Renal cortex interstitium (tissue), 11 donors: ENCODE results near the gene RAD51B. TPM values are rescaled to one million over a fixed set of nuclear protein-coding genes. Genes with fewer than 3 reads are reported as not detected.

Experiments
- DNase-seq, 11 donors: peaks; one replicate each; pipeline ENCODE4 v3.0.0-alpha.2; 2013; ENCODE audit warnings: low read depth in 9 of 11, low spot score in 4 of 11; ENCODE audit errors: extremely low read depth in 1 of 11
- polyA plus RNA-seq, 3 donors: library from polyadenylated mRNA; unstranded; fragments of 120-200 nt; gene quantifications; one replicate each; pipeline ENCODE4 v1.2.1, GENCODE V29; 2013; ENCODE audit not compliant: insufficient read length in 3 of 3

The RAD51B gene
- polyA plus RNA-seq, 3 donors = 12.5 to 13.0 (median 12.5) TPM

- no peak for DNase-seq
Observed at GRCh38 chr14:67881225-67881624, 61.6 kb downstream of the RAD51B start.

DNA sequence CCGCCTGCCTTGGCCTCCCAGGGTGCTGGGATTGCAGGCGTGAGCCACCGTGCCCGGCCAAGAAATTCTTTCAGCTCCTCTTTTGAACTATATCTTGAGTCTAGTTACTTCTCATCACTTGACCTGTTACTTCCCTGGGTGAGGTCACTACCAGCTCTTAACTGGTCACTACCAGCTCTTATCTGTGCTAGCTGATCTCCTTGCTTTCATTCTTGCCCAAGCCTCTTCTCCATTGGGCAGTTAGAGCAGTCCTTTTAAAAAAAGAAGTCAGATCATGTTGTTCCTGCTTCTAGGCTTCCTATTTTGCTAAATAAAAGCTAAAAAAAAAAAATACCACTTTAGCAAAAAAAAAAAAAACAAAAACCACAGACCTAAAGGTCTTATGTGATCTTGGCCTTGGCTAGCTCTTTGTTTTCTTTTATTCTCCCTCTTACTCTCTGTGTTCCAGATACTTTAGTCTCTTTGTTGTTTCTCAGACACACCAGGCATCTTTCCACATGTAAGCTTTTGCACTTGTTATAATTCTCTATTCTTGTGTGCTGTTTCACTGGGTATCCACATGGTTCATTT lies 63.5 kb downstream of the RAD51B start:
- DNase-seq = no peak

- DNase-seq = no peak
Observed at GRCh38 chr14:67883717-67884116, 64.1 kb downstream of the RAD51B start.

- no peak for DNase-seq
Observed at GRCh38 chr14:67886191-67886590, 66.6 kb downstream of the RAD51B start.

- DNase-seq = no peak
Observed at GRCh38 chr14:67887478-67887877, 67.9 kb downstream of the RAD51B start.

DNA sequence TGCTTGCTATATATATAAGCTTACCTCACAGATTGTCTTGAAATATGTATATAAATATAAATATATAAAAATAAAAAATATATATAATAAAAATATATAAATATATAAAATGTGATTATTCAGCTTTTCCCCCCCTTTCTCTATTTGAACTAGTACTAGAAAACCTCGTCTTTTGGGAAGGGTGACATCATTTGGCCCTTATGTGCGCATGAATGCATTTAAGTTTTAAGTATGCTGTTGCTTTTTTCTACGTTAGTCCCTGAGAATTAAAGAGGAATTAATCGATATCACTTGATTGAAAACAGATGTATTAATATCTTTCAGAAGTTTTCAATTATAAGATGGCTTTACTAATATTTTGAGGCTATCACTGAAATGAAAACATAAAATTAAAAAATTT lies 69.9 kb downstream of the RAD51B start:
- DNase-seq = no peak

- no peak for DNase-seq
Observed at GRCh38 chr14:67892466-67893100, 73.0 kb downstream of the RAD51B start.

- DNase-seq = peak in 7 of 11 donors; percentile 41 to 67 (median 56)
Observed at GRCh38 chr14:67900231-67900630, 80.7 kb downstream of the RAD51B start.

- no peak for DNase-seq
Observed at GRCh38 chr14:67908052-67908754, 88.6 kb downstream of the RAD51B start.

DNA sequence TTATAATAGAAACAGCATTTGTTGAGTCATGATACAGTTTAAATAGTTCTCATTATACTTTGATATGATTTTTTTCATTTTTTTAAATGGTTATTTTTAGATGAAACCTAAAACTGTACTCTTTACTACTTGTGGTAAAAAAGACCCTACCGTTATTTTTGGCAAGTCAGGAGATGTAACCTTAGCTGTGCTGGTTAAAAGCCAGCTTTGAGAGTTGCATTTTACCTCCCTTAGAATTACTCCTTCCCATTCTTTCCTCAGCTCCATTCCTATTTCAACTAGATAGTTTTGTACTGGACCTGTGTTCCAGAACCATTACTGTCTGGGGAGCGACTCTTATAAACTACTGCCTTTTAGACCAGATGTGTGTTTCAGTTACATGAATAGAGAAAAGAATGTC lies 92.0 kb downstream of the RAD51B start:
- DNase-seq = no peak

- no peak for DNase-seq
Observed at GRCh38 chr14:67916430-67916829, 96.9 kb downstream of the RAD51B start.

DNA sequence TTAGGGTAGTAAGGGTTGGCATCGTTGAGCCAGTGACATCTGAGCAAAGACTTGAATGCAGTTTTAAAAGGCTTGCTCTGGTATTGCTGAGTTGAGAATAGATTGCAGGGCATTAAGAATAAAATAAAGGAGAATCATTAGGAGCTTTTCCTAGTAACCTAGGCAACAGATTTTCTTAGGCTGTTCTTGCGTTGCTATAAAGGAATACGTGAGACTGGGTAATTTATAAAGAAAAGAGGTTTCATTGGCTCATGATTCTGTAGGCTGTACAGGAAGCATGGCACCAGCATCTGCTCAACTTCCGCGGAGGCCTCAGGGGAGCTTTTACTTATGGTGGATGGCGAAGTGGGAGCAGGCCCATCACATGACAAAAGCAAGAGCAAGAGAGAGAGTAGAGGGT lies 97.4 kb downstream of the RAD51B start:
- DNase-seq = no peak

DNA sequence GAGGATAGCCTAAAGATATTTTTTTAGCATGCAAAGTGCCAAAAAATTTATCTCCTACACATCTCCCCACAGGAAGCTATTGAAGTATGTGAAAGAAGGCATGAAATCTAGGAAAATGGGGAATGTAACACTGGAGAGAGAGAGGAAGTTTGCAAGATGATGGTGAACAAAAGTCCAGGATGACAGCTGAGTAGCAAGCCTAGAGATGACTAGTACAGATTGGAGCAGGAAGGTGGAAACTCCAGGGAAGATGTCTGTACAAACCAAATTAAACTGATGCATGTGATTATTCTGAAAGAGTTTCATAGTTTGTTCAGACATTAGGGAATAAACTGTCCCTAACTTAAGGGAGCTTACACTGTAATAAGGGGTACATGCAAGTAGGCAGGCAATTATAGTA lies 99.3 kb downstream of the RAD51B start:
- no peak for DNase-seq

GRCh38 chr14:67919259-67920032 lies 99.9 kb downstream of the RAD51B start:
- peak in 1 of 11 donors; percentile 51 for DNase-seq

GRCh38 chr14:67926821-67927220 lies 107.2 kb downstream of the RAD51B start:
- DNase-seq = no peak

GRCh38 chr14:67927244-67927643 lies 107.7 kb downstream of the RAD51B start:
- no peak for DNase-seq

GRCh38 chr14:67928375-67928774 lies 108.8 kb downstream of the RAD51B start:
- no peak for DNase-seq

- no peak for DNase-seq
Observed at GRCh38 chr14:67932708-67933246, 113.2 kb downstream of the RAD51B start.

GRCh38 chr14:67933266-67933665 lies 113.7 kb downstream of the RAD51B start:
- DNase-seq = no peak

DNA sequence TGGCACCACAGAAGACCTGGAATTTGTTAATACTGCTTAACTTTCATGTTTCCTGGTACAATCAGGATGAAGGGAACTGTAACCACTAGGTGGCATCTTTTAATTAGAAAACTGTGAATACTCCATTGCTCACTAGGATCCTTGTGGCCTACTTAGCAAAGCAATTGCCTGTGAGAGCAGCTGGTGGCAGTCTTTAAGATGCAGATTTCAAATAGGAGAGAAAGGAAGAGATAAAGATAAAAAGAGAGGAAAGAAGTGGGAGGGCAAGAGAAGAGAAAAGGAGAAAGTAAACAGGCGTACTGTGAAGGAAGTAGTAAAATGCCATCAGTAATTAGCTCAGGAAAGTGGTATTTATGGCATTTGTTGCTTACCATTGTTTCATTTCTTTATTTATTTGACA lies 114.5 kb downstream of the RAD51B start:
- peak in 9 of 11 donors; percentile 51 to 85 (median 71) for DNase-seq
